ENCODE results near the gene RABEP2.

GRCh38 chr16:28925386-28926228 lies 569 bp upstream of the RABEP2 start:
- TF ChIP-seq TBP (optimal IDR thresholded peaks at IDR 0.05; ENCODE audit: low read depth, low read length) (peak; percentile 65), ZC3H8 (IDR thresholded peaks at IDR 0.05) (no peak), HOXB6 (CRISPR knock-in tag; IDR thresholded peaks at IDR 0.05; ENCODE audit: borderline replicate concordance) (no peak), CLOCK (CRISPR knock-in tag; IDR thresholded peaks at IDR 0.05; ENCODE audit: borderline replicate concordance) (0 out of 2 replicates have a peak, but pooled peaks have one; percentile 17), MYC (IDR thresholded peaks at IDR 0.05; ENCODE audit: low read depth, low read length) (peak; percentile 37; the same call in 1 of the 2 replicates), MYC (CRISPR knock-in tag; IDR thresholded peaks at IDR 0.05; ENCODE audit: borderline replicate concordance, low read depth) (peak; percentile 86), ZBED1 (IDR thresholded peaks at IDR 0.05) (no peak)
- TF ChIP-seq, protein P1, sequence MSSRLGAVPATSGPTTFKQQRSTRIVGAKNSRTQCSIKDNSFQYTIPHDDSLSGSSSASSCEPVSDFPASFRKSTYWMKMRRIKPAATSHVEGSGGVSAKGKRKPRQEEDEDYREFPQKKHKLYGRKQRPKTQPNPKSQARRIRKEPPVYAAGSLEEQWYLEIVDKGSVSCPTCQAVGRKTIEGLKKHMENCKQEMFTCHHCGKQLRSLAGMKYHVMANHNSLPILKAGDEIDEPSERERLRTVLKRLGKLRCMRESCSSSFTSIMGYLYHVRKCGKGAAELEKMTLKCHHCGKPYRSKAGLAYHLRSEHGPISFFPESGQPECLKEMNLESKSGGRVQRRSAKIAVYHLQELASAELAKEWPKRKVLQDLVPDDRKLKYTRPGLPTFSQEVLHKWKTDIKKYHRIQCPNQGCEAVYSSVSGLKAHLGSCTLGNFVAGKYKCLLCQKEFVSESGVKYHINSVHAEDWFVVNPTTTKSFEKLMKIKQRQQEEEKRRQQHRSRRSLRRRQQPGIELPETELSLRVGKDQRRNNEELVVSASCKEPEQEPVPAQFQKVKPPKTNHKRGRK (tag; IDR thresholded peaks at IDR 0.05) = no peak
- TF ChIP-seq, protein P2, sequence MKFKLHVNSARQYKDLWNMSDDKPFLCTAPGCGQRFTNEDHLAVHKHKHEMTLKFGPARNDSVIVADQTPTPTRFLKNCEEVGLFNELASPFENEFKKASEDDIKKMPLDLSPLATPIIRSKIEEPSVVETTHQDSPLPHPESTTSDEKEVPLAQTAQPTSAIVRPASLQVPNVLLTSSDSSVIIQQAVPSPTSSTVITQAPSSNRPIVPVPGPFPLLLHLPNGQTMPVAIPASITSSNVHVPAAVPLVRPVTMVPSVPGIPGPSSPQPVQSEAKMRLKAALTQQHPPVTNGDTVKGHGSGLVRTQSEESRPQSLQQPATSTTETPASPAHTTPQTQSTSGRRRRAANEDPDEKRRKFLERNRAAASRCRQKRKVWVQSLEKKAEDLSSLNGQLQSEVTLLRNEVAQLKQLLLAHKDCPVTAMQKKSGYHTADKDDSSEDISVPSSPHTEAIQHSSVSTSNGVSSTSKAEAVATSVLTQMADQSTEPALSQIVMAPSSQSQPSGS (CRISPR knock-in tag; IDR thresholded peaks at IDR 0.05) = no peak
- TF ChIP-seq, protein P3, sequence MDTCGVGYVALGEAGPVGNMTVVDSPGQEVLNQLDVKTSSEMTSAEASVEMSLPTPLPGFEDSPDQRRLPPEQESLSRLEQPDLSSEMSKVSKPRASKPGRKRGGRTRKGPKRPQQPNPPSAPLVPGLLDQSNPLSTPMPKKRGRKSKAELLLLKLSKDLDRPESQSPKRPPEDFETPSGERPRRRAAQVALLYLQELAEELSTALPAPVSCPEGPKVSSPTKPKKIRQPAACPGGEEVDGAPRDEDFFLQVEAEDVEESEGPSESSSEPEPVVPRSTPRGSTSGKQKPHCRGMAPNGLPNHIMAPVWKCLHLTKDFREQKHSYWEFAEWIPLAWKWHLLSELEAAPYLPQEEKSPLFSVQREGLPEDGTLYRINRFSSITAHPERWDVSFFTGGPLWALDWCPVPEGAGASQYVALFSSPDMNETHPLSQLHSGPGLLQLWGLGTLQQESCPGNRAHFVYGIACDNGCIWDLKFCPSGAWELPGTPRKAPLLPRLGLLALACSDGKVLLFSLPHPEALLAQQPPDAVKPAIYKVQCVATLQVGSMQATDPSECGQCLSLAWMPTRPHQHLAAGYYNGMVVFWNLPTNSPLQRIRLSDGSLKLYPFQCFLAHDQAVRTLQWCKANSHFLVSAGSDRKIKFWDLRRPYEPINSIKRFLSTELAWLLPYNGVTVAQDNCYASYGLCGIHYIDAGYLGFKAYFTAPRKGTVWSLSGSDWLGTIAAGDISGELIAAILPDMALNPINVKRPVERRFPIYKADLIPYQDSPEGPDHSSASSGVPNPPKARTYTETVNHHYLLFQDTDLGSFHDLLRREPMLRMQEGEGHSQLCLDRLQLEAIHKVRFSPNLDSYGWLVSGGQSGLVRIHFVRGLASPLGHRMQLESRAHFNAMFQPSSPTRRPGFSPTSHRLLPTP (IDR thresholded peaks at IDR 0.05; ENCODE audit: borderline replicate concordance, extremely low read depth, insufficient read length) = no peak
